SK-N-SH treated with all-trans-retinoic acid at 6 μM for 48 hours (cell line): ENCODE data around the gene GNAZ.

Experiments
- ATAC-seq: fragments of 200-7000 bp; cut with Tn5 transposase; 3 replicates; pipeline ENCODE4 v1.9.1; 2020; ENCODE audit warnings: mild to moderate bottlenecking, moderate library complexity
- ARNTL ChIP-seq: fragments of 450-650 bp; formaldehyde crosslinking; IDR thresholded peaks from 2 replicates; pipeline ENCODE4 v1.5.0; 2020; ENCODE audit warnings: low read depth, mild to moderate bottlenecking, moderate library complexity, borderline replicate concordance
- BACH2 ChIP-seq: fragments of 250-450 bp; sonication (Bioruptor Pico); IDR thresholded peaks from 2 replicates; pipeline ENCODE4 v1.9.0; 2021; ENCODE audit warnings: mild to moderate bottlenecking, borderline replicate concordance
- CSDC2 ChIP-seq: fragments of 250-450 bp; sonication (Bioruptor Pico); IDR thresholded peaks from 2 replicates; pipeline ENCODE4 v1.5.0; 2020; ENCODE audit warnings: mild to moderate bottlenecking, moderate library complexity
- ESRRG ChIP-seq: fragments of 250-450 bp; sonication (Bioruptor Pico); IDR thresholded peaks from 2 replicates; pipeline ENCODE4 v1.6.1; 2021; ENCODE audit warnings: mild to moderate bottlenecking
- GLIS3 ChIP-seq: fragments of 250-450 bp; sonication (Bioruptor Pico); IDR thresholded peaks from 2 replicates; pipeline ENCODE4 v1.5.0; 2020; ENCODE audit warnings: mild to moderate bottlenecking, moderate library complexity
- ISL1 ChIP-seq: fragments of 250-450 bp; sonication (Bioruptor Pico); IDR thresholded peaks from 2 replicates; pipeline ENCODE4 v2.1.2; 2022; ENCODE audit warnings: mild to moderate bottlenecking, moderate library complexity
- OSR1 ChIP-seq: fragments of 250-450 bp; sonication (Bioruptor Pico); IDR thresholded peaks from 2 replicates; pipeline ENCODE4 v1.8.0; 2022; ENCODE audit warnings: moderate library complexity, mild to moderate bottlenecking, inconsistent platforms
- RARB ChIP-seq: fragments of 250-450 bp; sonication (Bioruptor Pico); IDR thresholded peaks from 2 replicates; pipeline ENCODE4 v1.8.0; 2021; ENCODE audit warnings: mild to moderate bottlenecking, moderate library complexity
- TCF4 ChIP-seq: fragments of 250-450 bp; sonication (Bioruptor Pico); IDR thresholded peaks from 2 replicates; pipeline ENCODE4 v1.8.0; 2021; ENCODE audit warnings: mild to moderate bottlenecking, moderate library complexity, borderline replicate concordance
- TOX ChIP-seq: fragments of 250-450 bp; sonication (Bioruptor Pico); IDR thresholded peaks from 2 replicates; pipeline ENCODE4 v1.8.0; 2021; ENCODE audit warnings: mild to moderate bottlenecking, moderate library complexity, borderline replicate concordance
- ZC3H10 ChIP-seq: fragments of 250-450 bp; sonication (Bioruptor Pico); IDR thresholded peaks from 2 replicates; pipeline ENCODE4 v1.5.1; 2021; ENCODE audit warnings: mild to moderate bottlenecking, moderate library complexity
- ZFP3 ChIP-seq: fragments of 250-450 bp; sonication (Bioruptor Pico); IDR thresholded peaks from 2 replicates; pipeline ENCODE4 v1.5.0; 2020; ENCODE audit warnings: mild to moderate bottlenecking, moderate library complexity
- ZNF565 ChIP-seq: fragments of 450-650 bp; formaldehyde crosslinking; conservative IDR thresholded peaks from 2 replicates; pipeline ENCODE4 v1.5.0; 2020; ENCODE audit warnings: low read depth, mild to moderate bottlenecking, moderate library complexity
- ZNF70 ChIP-seq: fragments of 450-650 bp; formaldehyde crosslinking; IDR thresholded peaks from 2 replicates; pipeline ENCODE4 v1.5.0; 2020; ENCODE audit warnings: mild to moderate bottlenecking, moderate library complexity
- ZNF8 ChIP-seq: fragments of 450-650 bp; formaldehyde crosslinking; IDR thresholded peaks from 2 replicates; pipeline ENCODE4 v1.5.0; 2020; ENCODE audit warnings: mild to moderate bottlenecking, moderate library complexity
- TF ChIP-seq, protein P1 (sequence below): fragments of 250-450 bp; sonication (Bioruptor Pico); IDR thresholded peaks from 2 replicates; pipeline ENCODE4 v1.5.0; 2020; ENCODE audit warnings: mild to moderate bottlenecking, moderate library complexity
- TF ChIP-seq, protein P2 (sequence below): fragments of 250-450 bp; sonication (Bioruptor Pico); IDR thresholded peaks from 2 replicates; pipeline ENCODE4 v1.8.0; 2021; ENCODE audit warnings: low read depth, mild to moderate bottlenecking, moderate library complexity, borderline replicate concordance
- TF ChIP-seq, protein P3 (sequence below): fragments of 250-450 bp; sonication (Bioruptor Pico); IDR thresholded peaks from 2 replicates; pipeline ENCODE4 v1.8.0; 2020; ENCODE audit warnings: mild to moderate bottlenecking, moderate library complexity, borderline replicate concordance
- TF ChIP-seq, protein P4 (sequence below): fragments of 250-450 bp; sonication (Bioruptor Pico); IDR thresholded peaks from 2 replicates; pipeline ENCODE4 v1.5.1; 2020; ENCODE audit warnings: low read depth, mild to moderate bottlenecking, moderate library complexity
- TF ChIP-seq, protein P5 (sequence below): fragments of 250-450 bp; sonication (Bioruptor Pico); IDR thresholded peaks from 2 replicates; pipeline ENCODE4 v1.5.1; 2021; ENCODE audit warnings: mild to moderate bottlenecking, moderate library complexity

Gene GNAZ

DNA sequence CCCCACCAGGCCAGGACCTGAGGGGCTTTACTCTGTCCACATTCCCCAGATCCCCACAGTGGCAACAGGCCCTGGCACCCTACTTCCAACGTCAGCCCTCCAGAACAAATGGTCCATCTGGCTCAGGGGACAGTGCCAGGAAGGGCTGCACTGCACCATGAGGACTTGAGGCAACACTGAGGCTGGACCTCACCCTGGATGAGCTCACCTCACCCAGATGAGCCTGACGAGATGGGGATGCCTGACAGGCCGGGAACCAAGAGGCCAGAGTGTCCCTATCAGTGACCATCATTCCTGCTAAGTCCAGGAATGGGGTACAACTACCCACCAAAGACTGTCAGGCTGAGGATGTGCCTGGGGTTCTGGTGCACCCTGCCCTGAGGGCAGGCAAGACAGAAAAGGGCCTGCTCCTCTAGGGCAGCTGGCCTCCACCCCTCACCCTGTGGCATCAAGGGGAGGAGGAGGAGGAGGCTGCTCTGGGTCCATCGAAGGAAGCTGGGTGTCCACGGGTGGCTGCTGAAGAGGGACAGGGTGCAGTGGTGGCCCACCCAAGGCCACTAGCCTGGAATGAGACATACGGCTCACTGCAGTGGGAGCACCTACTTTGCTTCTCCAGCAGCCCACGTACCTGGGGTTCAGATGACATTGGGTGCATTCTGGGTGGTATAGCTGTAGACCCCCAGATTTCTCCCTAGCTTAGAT is 56.9 kb downstream of the GNAZ start:
- TF ChIP-seq TOX (CRISPR knock-in tag) (no peak), ZNF565 (CRISPR knock-in tag) (no peak), TCF4 (CRISPR knock-in tag) (no peak), GLIS3 (CRISPR knock-in tag) (no peak), CSDC2 (CRISPR knock-in tag) (no peak)
- TF ChIP-seq, all 23 proteins: peak for 0
- no peak for ATAC-seq

DNA sequence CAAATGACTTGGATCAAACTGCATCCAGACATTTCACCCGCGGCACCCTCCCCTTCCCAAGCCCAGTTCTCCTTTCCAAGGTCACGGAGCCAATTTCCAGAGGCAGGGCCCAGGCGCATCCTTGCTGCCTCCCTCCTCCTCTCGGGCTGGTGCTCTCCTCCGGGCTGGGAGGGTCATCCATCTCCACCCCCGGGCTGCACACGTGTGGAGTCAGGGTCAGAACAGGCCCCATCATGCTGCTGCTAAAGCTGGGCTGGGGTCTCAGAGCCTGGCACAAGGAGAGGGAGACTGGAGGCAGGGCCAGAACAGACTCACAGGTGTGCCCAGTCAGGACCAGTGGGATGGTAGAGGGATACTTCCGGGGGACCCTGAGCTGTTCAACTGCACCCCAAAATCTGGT is 57.5 kb downstream of the GNAZ start:
- no peak for ATAC-seq
- TF ChIP-seq CSDC2 (CRISPR knock-in tag) (no peak), ZNF8 (no peak), RARB (no peak), BACH2 (CRISPR knock-in tag) (no peak), ZC3H10 (CRISPR knock-in tag) (no peak), ARNTL (CRISPR knock-in tag) (no peak), ISL1 (no peak), ZNF565 (CRISPR knock-in tag) (no peak), TOX (CRISPR knock-in tag) (no peak), TCF4 (CRISPR knock-in tag) (no peak), ZNF70 (CRISPR knock-in tag) (no peak), GLIS3 (CRISPR knock-in tag) (no peak), ESRRG (CRISPR knock-in tag) (no peak), OSR1 (CRISPR knock-in tag) (no peak), ZFP3 (CRISPR knock-in tag) (no peak)
- TF ChIP-seq, protein P1, sequence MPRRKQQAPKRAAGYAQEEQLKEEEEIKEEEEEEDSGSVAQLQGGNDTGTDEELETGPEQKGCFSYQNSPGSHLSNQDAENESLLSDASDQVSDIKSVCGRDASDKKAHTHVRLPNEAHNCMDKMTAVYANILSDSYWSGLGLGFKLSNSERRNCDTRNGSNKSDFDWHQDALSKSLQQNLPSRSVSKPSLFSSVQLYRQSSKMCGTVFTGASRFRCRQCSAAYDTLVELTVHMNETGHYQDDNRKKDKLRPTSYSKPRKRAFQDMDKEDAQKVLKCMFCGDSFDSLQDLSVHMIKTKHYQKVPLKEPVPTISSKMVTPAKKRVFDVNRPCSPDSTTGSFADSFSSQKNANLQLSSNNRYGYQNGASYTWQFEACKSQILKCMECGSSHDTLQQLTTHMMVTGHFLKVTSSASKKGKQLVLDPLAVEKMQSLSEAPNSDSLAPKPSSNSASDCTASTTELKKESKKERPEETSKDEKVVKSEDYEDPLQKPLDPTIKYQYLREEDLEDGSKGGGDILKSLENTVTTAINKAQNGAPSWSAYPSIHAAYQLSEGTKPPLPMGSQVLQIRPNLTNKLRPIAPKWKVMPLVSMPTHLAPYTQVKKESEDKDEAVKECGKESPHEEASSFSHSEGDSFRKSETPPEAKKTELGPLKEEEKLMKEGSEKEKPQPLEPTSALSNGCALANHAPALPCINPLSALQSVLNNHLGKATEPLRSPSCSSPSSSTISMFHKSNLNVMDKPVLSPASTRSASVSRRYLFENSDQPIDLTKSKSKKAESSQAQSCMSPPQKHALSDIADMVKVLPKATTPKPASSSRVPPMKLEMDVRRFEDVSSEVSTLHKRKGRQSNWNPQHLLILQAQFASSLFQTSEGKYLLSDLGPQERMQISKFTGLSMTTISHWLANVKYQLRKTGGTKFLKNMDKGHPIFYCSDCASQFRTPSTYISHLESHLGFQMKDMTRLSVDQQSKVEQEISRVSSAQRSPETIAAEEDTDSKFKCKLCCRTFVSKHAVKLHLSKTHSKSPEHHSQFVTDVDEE, result no peak
- TF ChIP-seq, protein P2, sequence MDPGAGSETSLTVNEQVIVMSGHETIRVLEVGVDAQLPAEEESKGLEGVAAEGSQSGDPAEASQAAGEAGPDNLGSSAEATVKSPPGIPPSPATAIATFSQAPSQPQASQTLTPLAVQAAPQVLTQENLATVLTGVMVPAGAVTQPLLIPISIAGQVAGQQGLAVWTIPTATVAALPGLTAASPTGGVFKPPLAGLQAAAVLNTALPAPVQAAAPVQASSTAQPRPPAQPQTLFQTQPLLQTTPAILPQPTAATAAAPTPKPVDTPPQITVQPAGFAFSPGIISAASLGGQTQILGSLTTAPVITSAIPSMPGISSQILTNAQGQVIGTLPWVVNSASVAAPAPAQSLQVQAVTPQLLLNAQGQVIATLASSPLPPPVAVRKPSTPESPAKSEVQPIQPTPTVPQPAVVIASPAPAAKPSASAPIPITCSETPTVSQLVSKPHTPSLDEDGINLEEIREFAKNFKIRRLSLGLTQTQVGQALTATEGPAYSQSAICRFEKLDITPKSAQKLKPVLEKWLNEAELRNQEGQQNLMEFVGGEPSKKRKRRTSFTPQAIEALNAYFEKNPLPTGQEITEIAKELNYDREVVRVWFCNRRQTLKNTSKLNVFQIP (CRISPR knock-in tag), result no peak
- TF ChIP-seq, protein P3, sequence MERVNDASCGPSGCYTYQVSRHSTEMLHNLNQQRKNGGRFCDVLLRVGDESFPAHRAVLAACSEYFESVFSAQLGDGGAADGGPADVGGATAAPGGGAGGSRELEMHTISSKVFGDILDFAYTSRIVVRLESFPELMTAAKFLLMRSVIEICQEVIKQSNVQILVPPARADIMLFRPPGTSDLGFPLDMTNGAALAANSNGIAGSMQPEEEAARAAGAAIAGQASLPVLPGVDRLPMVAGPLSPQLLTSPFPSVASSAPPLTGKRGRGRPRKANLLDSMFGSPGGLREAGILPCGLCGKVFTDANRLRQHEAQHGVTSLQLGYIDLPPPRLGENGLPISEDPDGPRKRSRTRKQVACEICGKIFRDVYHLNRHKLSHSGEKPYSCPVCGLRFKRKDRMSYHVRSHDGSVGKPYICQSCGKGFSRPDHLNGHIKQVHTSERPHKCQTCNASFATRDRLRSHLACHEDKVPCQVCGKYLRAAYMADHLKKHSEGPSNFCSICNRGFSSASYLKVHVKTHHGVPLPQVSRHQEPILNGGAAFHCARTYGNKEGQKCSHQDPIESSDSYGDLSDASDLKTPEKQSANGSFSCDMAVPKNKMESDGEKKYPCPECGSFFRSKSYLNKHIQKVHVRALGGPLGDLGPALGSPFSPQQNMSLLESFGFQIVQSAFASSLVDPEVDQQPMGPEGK (CRISPR knock-in tag), result no peak
- TF ChIP-seq, protein P4, sequence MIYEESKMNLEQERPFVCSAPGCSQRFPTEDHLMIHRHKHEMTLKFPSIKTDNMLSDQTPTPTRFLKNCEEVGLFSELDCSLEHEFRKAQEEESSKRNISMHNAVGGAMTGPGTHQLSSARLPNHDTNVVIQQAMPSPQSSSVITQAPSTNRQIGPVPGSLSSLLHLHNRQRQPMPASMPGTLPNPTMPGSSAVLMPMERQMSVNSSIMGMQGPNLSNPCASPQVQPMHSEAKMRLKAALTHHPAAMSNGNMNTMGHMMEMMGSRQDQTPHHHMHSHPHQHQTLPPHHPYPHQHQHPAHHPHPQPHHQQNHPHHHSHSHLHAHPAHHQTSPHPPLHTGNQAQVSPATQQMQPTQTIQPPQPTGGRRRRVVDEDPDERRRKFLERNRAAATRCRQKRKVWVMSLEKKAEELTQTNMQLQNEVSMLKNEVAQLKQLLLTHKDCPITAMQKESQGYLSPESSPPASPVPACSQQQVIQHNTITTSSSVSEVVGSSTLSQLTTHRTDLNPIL (CRISPR knock-in tag), result no peak
- TF ChIP-seq, protein P5, sequence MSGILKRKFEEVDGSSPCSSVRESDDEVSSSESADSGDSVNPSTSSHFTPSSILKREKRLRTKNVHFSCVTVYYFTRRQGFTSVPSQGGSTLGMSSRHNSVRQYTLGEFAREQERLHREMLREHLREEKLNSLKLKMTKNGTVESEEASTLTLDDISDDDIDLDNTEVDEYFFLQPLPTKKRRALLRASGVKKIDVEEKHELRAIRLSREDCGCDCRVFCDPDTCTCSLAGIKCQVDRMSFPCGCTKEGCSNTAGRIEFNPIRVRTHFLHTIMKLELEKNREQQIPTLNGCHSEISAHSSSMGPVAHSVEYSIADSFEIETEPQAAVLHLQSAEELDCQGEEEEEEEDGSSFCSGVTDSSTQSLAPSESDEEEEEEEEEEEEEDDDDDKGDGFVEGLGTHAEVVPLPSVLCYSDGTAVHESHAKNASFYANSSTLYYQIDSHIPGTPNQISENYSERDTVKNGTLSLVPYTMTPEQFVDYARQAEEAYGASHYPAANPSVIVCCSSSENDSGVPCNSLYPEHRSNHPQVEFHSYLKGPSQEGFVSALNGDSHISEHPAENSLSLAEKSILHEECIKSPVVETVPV (CRISPR knock-in tag), result no peak
